Measurements from ENCODE around the gene ZDHHC14. TPM values are rescaled to one million over a fixed set of nuclear protein-coding genes. Genes with fewer than 3 reads are reported as not detected.
A peak's percentile ranks its signal among the peaks of the same experiment; 100 is the strongest.

Gene ZDHHC14
- total and polyA plus RNA-seq, 3 donors from 2014 or later = 28.5 to 74.9 (median 67.9) TPM

DNA sequence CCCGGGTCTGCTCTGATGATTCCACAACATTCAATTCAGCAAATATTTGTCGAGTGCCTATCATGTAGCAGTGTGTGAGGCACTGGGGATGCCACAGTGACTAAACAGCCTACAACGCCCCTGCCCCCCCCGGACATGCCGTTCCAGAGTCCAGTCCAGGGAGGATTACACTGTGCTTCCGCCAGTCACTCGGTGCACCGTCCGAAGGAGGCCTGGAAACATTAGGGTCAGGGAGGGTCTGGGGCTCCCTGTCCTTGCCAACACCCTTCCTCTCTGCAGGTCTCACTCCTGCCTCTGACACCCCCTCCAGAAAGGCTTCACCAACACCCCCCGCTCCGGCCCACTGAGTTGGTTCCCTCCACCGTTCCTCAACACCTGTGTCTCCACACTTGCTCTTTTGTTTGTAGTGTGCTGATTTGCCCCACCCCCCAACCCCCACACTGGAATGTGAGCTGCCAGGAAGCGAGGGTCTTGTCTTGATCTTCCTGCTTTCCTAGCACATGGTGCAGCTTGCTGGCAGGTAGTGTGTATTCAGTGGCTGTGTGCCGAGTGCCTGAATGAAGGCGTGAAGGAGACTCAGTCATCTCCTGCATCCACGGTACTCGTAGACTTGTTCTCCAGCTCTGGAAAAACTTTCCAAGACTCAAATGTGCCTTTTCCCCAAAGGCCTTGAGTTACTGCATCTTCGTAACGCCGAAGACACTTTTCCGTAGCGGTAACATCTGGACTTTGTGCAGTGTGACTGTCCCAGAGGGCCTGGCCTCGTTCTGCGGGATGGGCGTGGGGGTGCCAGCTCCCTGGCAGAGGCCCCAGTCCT is 150.4 kb downstream of the ZDHHC14 start:
- 48 to 57% methylated on average over 11 to 25 of the region's 25 CpGs for WGBS, 2 donors
- Histone ChIP-seq H3K4me3 (no peak overlapping the region), H3K27ac (peak overlapping the region; percentile 4 to 68), H3K27me3 (no peaks in the 10 kb centered on the region), H3K9me3 (no peaks in the 10 kb centered on the region), H3K4me1 (peaks cover 29% of the 10 kb centered on the region), H3K36me3 (ENCODE audit: low read depth, missing control alignments) (no peaks in the 10 kb centered on the region)
- no peak for TF ChIP-seq POLR2A (IDR thresholded peaks at IDR 0.05)
- TF ChIP-seq, protein P1, sequence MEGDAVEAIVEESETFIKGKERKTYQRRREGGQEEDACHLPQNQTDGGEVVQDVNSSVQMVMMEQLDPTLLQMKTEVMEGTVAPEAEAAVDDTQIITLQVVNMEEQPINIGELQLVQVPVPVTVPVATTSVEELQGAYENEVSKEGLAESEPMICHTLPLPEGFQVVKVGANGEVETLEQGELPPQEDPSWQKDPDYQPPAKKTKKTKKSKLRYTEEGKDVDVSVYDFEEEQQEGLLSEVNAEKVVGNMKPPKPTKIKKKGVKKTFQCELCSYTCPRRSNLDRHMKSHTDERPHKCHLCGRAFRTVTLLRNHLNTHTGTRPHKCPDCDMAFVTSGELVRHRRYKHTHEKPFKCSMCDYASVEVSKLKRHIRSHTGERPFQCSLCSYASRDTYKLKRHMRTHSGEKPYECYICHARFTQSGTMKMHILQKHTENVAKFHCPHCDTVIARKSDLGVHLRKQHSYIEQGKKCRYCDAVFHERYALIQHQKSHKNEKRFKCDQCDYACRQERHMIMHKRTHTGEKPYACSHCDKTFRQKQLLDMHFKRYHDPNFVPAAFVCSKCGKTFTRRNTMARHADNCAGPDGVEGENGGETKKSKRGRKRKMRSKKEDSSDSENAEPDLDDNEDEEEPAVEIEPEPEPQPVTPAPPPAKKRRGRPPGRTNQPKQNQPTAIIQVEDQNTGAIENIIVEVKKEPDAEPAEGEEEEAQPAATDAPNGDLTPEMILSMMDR (IDR thresholded peaks at IDR 0.05) = no peak
- no peak for DNase-seq
- intact Hi-C loops (cut with DNase I; ENCODE audit: low total_unique reads) = no loop called here

GRCh38 chr6:157531986-157532365 is 151.0 kb downstream of the ZDHHC14 start:
- H3K27me3 ChIP-seq = no peaks in the 10 kb centered on the region
- WGBS, 2 donors = 90 to 100% methylated on average over 1 to 3 of the region's 3 CpGs
- H3K9me3 ChIP-seq = no peaks in the 10 kb centered on the region
- intact Hi-C loops (cut with DNase I; ENCODE audit: low total_unique reads) = no loop called here
- H3K4me3 ChIP-seq = no peak overlapping the region
- H3K27ac ChIP-seq = peak overlapping the region in 1 of 2 donors; percentile 4
- H3K4me1 ChIP-seq = peaks cover 30% of the 10 kb centered on the region
- DNase-seq = no peak
- no peaks in the 10 kb centered on the region for H3K36me3 ChIP-seq (ENCODE audit: low read depth, missing control alignments)
- TF ChIP-seq POLR2A (IDR thresholded peaks at IDR 0.05) = no peak
- TF ChIP-seq, protein P1 (IDR thresholded peaks at IDR 0.05) = no peak

DNA sequence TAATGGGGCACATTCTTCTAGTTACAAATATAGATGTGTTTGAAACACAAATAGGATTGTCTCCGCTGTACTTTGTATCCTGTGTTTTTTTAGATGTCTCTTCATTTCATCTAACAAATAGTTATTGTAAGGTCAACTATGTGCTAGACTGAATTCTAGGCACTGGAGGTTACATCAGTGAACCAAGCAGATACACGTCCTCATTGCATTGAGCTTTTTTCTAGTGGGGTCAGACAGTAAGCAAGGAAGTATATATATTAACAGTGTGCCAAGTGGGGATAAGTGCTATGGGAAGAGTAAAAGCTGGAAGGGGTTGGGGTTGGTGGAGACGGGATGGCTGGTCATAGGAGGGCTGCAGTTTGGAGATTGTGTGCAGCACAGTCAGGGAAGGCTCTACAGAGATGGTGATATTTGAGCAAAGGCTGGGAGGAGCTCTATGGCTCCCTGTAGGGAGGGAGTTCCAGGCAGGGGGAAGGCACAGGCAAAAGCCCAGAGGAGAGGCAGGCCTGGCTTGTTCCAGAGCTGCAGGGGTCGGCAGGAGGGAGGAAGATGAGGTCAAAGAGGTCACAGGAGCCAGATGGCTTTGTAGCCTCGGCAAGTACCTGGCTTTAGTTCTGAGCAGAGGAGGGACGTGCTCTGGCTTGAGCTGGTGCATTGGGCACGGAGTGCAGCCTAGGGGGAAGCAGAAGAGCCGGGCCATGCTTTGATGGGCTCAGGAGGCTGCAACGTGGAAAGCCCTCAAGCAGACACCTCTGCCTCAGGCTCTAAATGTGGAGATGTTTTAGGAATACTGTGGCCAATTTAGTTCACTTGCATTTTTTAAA is 152.3 kb downstream of the ZDHHC14 start:
- H3K27me3 ChIP-seq = no peaks in the 10 kb centered on the region
- intact Hi-C loops (cut with DNase I; ENCODE audit: low total_unique reads) = no loop called here
- no peak for DNase-seq
- peaks cover 20% of the 10 kb centered on the region for H3K4me1 ChIP-seq
- WGBS, 2 donors = 63 to 71% methylated on average over 9 of the region's 9 CpGs
- no peaks in the 10 kb centered on the region for H3K9me3 ChIP-seq
- H3K4me3 ChIP-seq = no peak overlapping the region
- TF ChIP-seq, protein P1 (IDR thresholded peaks at IDR 0.05) = no peak
- no peak for TF ChIP-seq POLR2A (IDR thresholded peaks at IDR 0.05)
- H3K27ac ChIP-seq = no peak overlapping the region
- no peaks in the 10 kb centered on the region for H3K36me3 ChIP-seq (ENCODE audit: low read depth, missing control alignments)

- intact Hi-C loops (cut with DNase I; ENCODE audit: low total_unique reads) = no loop called here
These were observed 153.3 kb downstream of the ZDHHC14 start for GRCh38 chr6:157534134-157534871.

GRCh38 chr6:157534977-157535339 is 154.0 kb downstream of the ZDHHC14 start:
- TF ChIP-seq POLR2A (IDR thresholded peaks at IDR 0.05) = no peak
- TF ChIP-seq, protein P1 (IDR thresholded peaks at IDR 0.05) = no peak
- WGBS, 2 donors = 61 to 78% methylated on average over 3 of the region's 3 CpGs
- Histone ChIP-seq H3K27me3 (no peaks in the 10 kb centered on the region), H3K36me3 (ENCODE audit: low read depth, missing control alignments) (no peaks in the 10 kb centered on the region), H3K4me3 (no peak overlapping the region), H3K9me3 (no peaks in the 10 kb centered on the region), H3K27ac (no peak overlapping the region), H3K4me1 (peaks cover 20% of the 10 kb centered on the region)
- no peak for DNase-seq
- intact Hi-C loops (cut with DNase I; ENCODE audit: low total_unique reads) = no loop called here

More at GRCh38 chr6:157534134-157534871, 153.3 kb downstream of the ZDHHC14 start:
- no peak overlapping the region for H3K27ac ChIP-seq
- no peaks in the 10 kb centered on the region for H3K9me3 ChIP-seq
- peaks cover 20% of the 10 kb centered on the region for H3K4me1 ChIP-seq
- H3K27me3 ChIP-seq = no peaks in the 10 kb centered on the region
- no peak for DNase-seq
- 94 to 96% methylated on average over 8 of the region's 8 CpGs for WGBS, 2 donors
- H3K36me3 ChIP-seq (ENCODE audit: low read depth, missing control alignments) = no peaks in the 10 kb centered on the region
- H3K4me3 ChIP-seq = no peak overlapping the region
- TF ChIP-seq POLR2A (IDR thresholded peaks at IDR 0.05) = no peak
